ENCODE data around the gene GRB7.
"Not testable (repeated sequence)": the region's sequence is repeated elsewhere in the genome, so short reads cannot be mapped to it uniquely, and the experiment has no call there.

GRB7 gene

DNA sequence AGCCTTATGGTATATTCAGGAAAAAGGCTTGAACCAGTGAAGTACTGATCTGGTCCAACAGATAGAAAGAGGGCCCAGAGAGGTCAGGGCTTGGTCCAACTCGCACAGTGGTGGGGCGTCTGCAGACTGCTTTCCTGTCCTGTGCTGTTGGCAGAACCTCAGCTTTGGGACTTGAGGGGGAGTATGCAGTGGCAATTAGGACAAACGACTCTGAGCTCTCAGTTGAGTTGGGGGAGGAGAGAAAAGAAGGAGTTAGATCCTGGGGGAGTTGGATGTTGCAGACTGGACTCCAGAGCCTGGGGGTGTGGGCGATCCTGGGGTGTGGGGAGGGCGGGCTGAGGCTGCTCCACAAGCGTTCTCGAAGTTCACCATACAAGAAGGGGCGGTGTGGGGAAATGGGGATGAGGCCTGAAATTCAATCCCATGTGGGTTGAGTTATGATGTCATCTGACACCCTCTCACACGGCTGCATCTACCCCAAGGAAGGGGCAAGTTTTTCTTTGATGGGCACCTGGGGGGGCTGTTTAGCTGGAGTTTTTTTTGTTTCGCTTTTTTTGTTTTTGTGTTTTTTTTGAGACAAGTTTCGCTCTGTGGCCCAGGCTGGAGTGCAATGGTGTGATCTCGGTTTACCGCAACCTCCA lies 14.6 kb downstream of the GRB7 start:
- DNase-seq (ENCODE audit: low spot score): no peak

DNA sequence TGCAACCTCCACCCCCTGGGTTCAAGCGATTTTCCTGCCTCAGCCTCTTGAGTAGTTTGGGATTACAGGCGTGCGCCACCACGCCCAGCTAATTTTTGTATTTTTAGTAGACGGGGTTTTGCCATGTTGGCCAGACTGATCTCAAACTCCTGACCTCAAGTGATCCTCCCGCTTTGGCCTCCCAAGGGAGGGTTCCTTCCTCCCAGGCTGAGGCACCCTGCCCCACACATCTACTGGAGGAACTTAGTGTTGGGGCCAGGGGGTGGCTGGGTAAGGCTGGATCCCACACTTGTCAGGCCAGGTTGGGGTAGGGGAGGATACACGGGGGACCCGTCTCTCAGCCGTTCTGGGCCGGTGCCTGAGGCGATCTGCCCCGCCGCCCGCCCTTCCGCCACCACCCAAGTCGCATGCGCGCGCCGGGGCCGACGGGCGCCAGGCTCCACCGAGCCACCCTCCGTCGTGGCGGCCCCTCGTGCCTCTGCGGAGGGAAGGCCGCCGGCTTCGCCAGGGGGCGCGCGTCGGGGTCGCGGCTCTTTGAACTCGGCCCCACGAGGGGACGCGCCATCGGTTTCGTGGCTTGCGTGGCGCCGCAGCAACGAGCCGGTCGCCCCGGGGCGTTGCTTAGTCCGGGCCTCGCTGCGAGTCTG lies 15.9 kb downstream of the GRB7 start:
- peak; percentile 62 for DNase-seq (ENCODE audit: low spot score)

DNA sequence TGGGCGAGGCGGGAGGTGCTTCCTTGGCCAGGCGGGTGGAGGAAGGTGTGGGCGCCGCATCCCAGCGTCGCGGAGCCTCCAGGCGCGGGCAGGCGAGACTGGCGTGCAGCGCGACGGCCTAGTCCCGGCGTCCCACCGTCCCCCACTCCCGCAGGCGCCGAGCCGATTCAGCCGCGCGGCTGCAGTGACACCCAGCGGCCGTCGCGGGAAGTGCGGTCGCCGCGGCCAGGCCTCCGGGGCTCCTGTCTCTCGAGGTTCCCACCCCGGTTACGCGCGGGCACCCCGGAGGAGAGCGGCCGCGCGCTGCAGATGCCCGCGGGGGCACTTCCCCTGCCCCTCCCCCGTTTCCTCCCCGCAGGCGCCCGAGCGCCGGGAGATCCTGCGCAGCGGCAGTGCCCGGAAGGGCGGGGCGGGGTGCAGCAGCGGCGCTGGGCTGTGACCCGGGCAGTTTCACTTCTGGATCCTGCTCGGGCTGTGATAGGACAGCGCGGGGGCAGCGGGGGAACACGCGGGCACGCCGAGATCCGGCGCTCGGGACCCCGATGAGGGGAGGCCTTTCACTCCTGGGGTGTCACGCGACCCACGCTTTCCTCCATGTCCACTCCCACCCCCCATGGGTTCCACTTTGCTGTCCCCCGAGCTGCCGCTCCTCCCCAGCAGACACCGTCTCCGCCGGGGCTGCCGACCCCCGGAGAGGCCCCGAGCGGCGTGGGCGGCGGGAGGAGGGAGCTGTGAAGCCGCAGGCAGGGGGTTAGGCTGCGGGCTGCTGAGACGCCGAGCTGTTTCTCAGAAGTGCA lies 16.6 kb downstream of the GRB7 start:
- DNase-seq (ENCODE audit: low spot score): peak; percentile 99

DNA sequence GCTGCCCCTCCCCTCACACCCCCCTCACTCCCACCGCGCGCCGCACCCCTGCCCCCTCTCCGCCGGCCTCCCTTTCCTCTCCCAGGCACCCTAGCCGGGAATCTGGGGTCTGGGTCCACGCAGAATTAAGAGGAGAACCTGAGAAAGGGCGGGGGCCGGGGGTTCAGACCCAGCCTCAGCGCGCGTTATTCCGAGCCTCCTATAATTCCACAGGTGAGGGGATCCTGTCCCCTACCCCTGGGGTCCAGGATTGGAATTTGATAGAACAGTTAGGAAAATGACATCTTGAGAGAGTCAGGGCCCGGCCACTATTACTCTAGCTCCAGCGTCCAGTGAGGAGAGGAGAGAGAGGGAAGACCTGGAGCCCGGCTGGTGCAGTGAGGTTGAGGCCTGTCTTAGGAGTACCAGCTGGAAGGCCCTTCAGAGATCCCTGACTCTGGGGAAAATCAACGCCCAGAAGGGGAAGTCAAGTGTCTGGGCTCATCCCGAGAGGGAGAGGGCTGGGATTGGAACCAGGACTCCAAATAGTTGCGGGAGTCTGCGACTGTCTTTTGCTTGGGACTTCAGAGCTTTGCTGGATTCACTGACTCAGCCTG lies 17.3 kb downstream of the GRB7 start:
- no peak for DNase-seq (ENCODE audit: low spot score)

DNA sequence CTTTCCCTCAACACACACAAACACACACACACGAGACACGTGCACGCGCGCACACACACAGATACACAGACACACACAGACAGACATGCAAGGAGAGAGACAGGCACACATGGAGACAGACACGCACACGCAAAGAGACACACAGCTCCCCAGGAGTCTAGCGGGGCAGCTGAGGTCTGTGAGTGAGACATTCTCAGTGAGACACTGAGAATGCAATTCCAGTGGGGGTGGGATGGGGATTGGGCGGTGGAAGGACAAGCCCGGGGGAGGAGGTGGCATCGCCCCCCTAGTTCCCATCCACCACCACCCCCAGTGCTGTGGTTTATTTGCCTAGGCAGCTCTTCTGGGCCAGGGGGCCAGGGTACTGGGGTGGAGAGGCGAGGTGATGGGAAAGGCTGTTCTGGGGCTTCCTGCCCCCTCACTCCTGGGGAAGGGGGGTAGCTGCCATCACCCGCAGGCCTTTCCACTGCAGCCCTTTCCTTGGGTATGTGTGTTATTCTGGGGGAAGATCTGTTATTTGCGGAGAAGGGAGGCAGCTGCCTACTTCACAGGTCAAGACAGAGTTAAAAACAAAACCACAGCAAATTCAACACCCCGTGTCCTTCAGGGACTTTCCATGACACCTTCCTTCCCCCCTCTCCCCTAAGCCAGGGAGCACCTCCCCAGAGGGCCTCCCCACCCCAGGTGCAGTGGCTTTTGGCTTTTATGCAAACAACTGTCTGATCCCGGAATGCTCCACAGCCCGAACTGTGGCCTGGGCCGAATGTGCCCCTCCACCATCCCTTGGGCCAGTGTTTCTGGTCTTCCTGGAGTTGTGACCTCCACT lies 18.0 kb downstream of the GRB7 start:
- DNase-seq (ENCODE audit: low spot score): no peak

DNA sequence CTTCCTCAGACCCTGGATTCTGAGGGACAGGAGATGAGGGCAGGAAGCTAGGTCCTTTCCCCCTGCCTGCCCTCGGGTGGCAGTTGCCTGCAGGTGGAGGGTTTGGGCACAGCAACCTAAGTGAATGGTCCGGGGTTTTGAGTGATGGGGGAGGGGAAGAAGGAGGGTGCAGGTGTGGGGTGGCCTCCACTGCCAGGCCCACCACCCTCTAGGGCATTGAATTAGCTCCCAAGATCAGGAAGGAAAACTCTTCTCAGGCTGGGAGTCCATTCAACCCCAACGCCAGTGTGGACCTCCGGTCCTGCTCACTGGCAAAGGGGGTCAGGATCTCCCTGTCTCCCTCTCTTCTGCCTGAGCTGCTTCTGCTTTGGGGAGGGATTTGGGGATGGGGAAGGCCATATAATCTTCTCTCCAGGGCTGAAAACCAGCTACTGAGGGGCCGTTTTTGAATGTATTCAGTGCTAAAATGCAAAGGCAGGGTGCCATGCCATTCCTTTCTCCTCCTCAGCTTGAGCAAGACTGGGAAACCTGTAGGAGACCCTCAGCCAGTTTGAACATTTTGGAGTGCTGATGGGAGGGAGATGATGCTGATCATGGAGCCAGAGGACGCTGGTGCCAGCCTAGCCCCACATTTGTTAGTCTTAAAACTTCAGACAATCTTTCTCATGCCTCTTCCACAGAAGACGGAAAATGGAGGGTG lies 18.8 kb downstream of the GRB7 start:
- DNase-seq (ENCODE audit: low spot score): no peak

DNA sequence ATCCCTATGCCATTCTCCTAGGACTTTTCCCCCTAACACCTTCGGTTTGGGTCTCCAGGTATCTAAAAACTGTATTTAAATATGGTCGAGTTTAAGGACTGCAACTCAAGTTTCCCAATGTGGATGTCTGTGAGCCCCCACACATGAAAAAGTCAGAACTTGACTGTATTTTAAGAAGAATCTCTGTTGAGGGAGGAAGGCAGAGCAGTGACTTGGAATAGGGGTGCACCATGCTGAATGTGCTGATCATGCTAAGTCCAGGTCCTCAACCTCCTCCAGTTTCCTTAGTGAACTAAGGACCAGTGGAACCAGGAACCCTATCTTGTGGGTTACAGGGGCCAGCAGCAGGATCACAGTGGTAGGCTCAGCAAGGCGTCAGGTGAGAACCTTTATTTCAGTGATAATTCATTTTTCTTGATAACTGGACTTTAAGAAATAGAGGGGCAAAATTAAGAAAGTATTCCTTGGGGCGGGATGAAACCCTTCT lies 19.5 kb downstream of the GRB7 start:
- no peak for DNase-seq (ENCODE audit: low spot score)

DNA sequence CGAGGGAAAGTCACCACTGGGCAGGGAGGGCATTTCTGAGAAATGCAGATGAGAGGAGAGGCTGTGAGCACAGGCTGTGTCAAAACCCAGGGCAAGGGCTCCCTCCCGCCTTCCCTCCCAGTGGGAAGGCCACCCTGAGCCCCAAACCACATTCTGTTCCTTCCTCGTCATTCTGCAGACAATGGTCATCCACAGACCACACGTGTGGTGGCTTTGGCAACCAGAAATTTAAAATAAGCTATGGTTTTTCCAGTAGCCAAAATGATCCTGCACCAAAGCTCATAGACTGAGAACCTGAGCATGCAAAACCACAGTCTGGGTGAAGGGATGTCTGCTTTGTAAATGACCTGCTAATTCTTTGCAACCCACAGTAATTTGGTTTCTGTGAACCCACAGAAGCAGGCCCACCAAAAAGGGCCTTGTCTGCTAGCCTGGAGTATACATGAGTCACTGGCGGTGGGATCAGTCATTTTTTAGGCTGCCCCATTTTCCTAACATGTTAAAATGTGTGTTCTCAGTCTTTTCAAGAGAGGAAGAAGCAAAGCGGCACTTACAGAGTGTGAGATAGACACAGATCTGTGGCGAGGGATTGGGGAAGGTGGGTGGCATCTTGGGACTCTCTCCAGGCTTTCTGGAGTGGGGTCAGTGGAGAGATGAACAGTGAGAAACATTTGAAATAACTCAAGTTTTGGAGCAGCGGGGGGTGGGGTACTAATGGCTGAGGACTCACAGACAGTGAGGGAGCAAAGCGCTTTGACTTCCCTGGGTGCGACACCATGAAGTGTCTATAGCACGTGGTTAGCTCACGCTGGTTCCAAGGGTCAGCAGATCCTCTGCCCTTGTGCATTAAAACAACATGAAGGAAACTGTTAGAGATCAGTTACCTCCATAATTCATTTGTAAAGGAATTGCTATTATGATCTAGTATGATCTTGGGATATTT lies 20.5 kb downstream of the GRB7 start:
- no peak for DNase-seq (ENCODE audit: low spot score)

DNA sequence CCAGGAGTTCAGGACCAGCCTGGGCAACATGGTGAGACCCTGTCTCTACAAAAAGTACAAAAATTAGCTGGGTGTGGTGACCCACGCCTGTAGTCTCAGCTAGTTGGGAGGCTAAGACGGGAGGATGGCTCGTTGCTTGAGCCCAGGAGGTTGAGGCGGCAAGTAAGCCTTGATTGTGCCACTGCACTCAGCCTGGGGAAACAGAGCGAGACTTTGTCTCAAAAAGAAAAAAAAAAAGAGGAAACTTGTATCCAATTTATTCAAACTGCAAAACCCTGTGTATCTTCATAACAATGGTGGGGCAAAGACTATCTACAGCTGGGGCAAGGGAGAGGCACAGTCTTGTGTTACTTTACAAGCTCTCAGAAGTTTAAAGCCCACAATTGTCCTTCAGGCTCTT lies 21.5 kb downstream of the GRB7 start:
- DNase-seq (ENCODE audit: low spot score): no peak

DNA sequence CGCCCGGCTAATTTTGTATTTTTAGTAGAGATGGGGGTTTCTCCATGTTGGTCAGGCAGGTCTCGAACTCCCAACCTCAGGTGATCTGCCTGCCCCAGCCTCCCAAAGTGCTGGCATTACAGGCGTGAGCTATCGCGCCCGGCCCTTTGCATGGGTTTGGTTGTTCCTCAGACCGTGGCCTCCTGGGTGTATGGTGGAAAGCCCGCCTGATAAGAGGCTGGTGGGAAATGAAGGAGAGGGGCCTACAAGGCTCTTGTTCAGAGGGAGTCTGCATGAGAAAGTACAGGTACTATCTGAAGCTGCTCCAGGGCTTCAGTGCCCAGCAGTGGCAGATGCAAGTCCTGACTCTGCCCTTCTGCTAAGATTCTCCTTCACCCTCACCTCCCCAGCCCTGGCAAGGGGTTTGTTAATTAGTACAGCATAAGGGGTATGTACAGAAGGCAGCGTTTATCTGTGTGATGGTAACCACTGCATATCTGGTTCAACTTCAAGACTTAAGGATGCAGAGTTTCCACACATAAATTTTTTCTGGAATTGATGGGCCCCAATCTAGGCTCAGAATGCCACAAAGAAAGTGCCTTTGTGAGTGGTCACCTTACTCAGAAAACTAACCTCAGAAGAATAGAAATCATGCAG lies 24.2 kb downstream of the GRB7 start:
- no peak for DNase-seq (ENCODE audit: low spot score)

DNA sequence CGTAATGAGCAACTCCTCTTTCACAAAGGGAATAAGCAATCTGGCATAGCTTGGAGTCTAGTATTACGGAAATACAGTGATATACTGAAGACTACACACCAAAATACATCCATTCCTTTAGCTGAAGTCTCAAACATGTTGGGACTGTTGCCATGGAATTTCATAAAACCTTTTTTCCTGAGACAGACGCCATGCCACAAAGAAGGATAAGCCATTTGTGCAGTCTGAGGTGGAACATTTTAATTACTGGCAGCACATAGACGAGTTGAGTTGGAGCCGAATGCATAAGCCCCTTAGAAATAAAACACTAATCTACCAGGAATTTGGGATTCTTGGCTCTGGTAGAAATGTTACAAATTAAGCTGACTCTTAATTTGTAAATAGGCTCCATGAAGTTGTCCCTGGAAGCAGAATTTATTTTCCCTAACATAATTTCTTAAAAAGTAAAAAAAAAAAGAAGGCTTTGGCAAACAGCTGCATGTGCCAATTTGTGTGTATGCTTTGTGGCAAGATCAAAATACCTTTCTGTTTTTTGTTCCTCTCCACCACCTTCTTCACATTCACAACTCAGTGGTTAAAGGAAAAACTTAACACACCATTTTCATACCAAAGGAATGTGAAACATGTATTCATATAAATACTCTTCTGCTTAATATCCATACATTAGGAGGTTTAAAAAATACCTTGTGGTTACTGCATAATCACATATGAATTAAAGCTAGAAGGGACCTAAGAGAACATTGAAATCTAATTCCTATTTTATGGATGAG lies 25.5 kb downstream of the GRB7 start:
- DNase-seq (ENCODE audit: low spot score): no peak

DNA sequence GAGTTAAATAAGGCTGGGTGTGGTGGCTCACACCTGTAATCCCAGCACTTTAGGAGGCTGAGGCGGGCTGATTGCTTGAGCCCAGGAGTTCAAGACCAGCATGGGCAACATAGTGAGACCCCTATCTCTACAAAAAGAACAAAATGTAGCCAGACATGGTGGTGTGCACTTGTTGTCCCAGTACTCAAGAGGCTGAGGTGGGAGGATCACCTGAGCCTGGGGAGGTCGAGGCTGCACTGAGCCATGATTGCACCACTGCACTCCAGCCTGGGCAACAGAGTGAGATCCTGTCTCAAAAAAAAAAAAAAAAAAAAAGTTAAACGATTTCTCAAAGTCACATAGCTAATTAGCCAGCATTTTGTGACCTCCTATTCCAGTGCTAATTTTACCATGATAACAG lies 26.4 kb downstream of the GRB7 start:
- DNase-seq (ENCODE audit: low spot score): not testable (repeated sequence)

DNA sequence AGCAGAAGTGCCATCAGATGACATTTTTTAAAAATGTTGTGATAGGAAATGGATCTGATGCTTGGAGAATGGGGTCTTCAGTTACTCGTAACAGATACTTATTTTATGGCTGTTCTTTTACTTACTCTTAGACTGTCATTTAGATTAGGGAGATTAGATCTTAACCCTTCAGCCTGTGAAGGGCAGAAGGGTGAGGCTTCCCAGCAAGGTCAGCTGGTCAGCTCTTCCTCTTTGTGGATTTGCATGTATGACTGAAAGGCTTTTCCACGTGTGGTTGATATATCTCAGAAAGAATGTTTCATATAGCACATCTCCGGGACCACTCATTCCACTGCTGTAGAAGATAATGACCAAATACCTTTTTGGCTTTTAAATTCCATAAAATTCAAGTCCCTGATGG lies 27.4 kb downstream of the GRB7 start:
- no peak for DNase-seq (ENCODE audit: low spot score)

DNA sequence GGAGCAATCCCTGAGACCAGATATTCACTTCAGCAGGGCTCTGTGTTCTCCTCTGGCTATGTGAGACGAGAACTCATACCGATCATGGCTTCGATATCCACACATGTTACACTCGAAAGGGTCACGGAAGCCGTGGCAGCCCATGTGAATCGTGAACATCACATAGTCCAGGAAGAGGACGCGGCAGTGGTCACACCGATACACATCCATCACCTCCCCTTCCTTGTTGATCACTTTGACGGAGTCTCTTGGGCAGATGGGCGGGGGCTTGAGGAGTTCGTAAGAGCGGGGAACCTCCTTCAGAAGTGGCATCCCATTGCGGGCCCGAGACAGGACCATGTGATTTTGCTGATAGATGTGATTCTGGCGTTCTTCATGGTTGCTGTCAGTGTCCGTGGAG lies 28.0 kb downstream of the GRB7 start:
- DNase-seq (ENCODE audit: low spot score): no peak

DNA sequence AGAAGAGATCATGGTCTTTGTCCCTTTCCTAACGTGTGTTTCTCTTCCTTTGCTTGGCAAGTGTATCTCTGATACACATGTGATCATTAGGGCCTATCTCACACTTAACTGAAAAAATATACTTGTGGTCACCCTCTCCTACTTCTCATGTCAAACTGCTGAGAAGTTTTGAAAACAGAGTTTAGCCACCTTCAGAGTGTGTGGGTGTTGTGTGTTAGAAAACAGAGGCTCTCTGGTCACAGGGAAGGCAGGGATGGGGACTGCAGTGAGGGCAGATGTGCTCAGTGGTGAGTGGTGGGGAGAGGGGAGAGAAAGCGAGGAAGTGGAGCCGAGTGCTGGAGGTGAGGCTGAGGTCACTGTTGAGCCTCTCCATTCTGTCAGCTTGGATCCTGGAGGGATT lies 29.4 kb downstream of the GRB7 start:
- DNase-seq (ENCODE audit: low spot score): no peak

DNA sequence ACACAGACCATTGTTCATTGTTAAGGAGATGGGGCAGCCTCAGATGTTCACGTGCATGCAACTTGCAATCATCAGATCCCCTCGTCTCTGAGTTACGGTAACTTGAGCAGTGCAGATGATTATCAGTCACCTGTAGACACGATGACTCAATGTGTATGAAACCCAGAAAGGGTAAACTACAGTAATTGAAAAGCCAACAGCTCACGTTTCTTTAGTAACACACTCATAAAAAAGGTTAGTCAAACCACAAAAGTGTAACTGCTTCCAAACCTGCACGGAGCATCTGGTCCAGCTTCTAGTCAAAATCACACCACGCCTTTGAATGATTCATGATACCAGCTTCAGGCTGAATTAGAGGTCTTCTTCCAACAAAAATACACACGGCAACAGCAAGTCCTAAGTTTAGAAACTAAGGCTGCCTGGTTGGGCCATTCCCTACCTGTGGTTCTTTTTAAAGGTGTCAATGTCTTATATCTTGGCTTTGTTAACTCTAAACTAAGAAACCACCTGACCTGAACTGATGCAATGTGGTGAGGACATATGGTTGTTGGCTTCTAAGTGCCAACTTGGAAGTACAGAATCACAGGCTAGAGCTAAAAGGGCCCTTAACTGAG lies 32.3 kb downstream of the GRB7 start:
- DNase-seq (ENCODE audit: low spot score): no peak

DNA sequence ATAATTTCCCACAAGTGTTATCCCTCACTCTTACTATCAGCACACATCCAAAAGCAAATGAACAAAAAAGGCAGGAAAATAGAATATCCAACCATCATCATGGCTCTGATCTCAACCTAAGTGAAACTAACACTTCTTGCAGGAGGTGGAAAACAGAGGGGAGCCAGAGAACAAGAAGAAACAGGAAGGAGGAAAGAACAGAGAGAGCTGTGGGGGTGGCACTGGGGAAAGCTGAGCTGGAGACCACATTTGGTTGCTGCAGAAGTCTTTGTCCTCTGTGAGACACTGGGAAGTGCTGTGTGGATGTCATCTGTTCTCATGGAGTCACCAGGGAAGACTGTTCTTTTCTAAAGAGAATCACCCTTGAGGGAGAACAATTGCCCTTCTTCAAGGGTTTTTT lies 34.7 kb downstream of the GRB7 start:
- DNase-seq (ENCODE audit: low spot score): no peak

Data from AG08396 (cell line).